GM19372 (cell line): Measurements from ENCODE around the gene PRKG1.

Source experiments
- ATAC-seq: cut with Tn5 transposase; IDR thresholded peaks from one replicate; pipeline ENCODE4 v1.9.1; 2021; ENCODE audit warnings: mild to moderate bottlenecking, low read depth, moderate library complexity; ENCODE audit not compliant: unreplicated experiment

Gene PRKG1

GRCh38 chr10:51471271-51471670 is 397.0 kb downstream of the PRKG1 start:
- ATAC-seq, result no peak

GRCh38 chr10:51472154-51472553 is 397.9 kb downstream of the PRKG1 start:
- no peak for ATAC-seq

DNA sequence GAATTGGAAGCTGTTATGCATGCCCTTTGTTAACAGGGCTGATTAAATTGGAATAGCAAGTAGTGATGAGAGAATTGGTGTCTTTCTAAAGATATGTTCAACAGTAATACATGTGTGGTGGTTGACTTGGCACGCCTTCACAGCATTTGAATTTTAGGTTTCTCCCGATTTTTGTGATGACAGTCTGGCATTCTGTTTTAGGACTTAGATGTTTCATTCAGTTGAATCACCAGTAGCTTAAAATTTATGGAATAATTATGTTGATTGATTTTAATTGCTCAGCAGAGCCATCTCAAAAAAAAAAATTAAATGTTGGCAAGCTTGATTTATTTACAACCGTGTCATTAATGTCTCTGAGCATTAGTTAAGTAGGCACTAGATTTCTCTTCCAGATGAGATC is 405.4 kb downstream of the PRKG1 start:
- ATAC-seq, result no peak

DNA sequence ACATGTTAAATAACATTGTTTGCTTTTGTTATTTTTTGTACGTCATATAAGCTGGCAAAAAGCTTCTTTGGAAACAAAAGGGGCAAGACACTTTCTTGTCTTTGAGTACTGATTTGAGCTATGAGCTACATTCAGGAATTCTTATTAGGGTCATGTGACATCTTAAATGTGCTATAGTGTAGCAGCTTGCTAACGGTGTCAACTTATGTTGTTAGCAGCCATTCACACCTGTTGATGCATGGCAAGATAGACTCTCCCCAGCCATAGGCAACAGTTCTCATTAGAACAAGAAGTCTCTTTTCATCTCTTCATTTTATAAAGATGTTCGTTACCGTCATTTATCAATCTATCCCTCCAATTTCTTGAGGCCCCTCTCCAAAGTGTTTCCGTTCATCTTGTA is 411.4 kb downstream of the PRKG1 start:
- ATAC-seq, result no peak

GRCh38 chr10:51487576-51487975 is 413.3 kb downstream of the PRKG1 start:
- ATAC-seq, result no peak

- no peak for ATAC-seq
Measured at GRCh38 chr10:51488766-51489408, 414.6 kb downstream of the PRKG1 start.

DNA sequence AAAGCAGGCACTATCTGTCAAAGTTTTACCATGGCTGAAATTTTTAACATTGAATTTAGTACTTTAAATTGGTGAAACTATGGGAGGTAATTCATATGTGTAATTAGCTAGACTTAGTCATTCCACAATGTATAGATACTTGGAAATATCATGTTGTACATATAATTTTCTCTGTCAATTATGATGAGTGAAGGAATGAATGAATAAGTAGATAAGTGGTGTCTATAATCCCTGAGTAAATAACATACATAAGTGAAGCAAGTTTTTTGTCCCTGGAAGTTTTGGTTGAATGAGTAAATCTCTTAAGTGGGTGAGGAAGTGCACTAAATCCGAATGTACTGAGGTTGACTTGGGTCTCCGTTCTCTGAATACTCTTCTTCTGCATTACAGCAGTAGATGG is 424.1 kb downstream of the PRKG1 start:
- ATAC-seq, result no peak

- ATAC-seq, result no peak
Measured at GRCh38 chr10:51501396-51501795, 427.1 kb downstream of the PRKG1 start.

DNA sequence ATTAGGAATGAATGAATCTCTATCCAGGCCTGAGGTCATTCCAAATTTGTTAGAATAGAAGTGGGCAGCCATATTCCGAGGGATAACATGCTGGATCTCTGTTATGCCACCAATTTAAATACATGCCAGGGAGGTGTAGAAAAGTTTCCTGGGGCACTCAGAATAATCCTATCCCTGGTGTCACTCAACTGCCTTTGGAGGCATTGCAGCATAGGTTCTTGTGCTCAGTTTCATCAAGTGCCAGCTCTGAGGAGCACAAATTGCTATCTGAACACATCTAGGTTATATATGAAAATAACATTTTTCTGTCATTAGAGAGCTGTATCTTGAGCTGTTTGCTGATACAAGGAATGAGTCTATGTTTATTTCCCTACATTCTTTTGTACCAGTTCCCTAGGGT is 427.8 kb downstream of the PRKG1 start:
- ATAC-seq, result no peak

DNA sequence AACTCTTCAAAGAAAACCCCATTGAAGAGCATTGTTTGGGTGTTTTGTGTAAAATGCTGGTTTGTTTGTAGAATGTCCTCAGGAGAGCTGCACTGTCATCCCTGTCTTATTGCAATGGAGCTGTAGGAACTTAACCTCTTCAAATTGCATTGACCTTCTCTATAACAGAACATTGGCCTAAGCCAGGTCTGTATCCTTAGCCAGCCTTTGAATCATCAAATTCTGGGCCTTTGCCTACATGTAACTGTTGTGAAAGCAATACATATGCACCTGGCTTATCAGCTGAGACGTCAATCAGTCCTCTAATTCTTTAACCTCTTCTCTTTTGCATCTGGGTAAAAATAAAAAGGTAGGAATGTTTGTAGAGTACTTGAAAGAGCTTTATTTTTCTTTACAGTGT is 429.1 kb downstream of the PRKG1 start:
- no peak for ATAC-seq

DNA sequence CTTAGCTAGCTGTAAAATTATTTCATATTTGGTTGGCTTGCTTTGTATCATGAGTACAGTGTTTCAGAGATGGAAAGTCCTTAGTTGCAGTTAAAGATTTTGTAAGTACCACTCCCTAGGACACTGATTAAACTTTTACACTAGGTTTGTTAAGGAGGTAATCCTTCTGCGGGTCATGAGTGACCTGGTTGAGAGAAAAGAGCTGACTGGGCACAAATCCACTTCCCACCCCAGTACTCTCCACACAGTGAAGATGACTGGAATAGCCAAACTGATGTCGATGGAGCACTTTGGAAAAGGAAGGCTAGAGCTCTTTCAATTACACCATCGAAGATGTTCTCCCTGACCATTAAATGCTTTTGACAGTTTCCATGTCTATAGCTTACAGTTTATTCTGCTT is 433.2 kb downstream of the PRKG1 start:
- no peak for ATAC-seq

GRCh38 chr10:51508156-51508555 is 433.9 kb downstream of the PRKG1 start:
- no peak for ATAC-seq

DNA sequence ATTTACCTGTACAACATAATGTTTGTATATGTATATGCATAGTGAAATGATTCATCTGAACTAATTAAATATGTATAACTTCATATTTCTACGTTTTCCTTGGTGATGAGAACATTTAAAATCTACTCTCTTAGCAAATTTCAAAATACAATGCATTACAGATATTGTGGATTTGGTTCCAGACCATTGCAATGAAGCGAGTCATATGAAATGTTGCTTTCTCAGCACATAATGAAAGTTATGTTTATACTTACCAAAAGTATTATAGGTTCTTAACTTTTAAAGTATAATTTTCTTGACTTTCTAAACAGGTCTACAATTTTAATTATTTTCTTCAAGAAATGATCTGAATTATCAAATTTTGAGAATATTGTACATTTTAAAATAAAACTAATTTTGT is 435.9 kb downstream of the PRKG1 start:
- no peak for ATAC-seq

DNA sequence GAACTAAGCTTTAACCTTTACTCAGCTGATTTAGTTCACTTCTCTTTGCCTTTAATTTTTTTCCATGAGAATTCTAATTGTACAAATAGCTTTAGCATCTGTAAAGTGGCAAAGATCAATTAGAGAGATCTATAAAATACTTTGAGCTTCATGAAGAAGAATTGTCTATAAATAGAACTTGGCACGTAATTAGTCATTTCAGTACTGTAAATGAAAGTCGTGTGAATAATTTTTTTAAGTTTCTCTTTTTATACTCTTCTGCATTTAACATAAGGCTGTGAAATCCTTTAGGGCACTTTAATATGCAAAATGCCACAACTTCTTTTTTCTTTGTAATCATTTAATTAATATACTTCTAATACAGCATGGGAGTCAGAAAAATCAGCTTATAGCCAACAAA is 447.3 kb downstream of the PRKG1 start:
- ATAC-seq, result no peak

GRCh38 chr10:51522858-51523257 is 448.6 kb downstream of the PRKG1 start:
- ATAC-seq, result no peak

DNA sequence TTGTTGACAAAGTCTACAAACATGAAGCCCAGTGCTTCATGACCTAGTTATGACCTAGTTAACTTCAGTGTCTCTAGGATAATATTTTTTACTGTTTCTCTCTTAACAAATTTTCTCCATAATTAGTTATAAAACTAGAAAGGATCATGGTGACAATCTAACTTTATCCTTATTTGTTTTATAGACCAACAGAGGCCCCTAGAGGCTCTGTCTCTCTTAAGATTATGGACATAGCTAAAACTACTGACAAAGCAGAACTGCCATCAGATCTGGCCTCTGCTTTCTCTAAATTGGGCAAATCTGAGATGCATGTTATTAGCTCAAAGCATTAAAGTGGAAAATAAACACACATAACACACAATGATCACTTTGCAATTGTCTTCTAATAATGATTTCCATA is 449.2 kb downstream of the PRKG1 start:
- ATAC-seq, result no peak

DNA sequence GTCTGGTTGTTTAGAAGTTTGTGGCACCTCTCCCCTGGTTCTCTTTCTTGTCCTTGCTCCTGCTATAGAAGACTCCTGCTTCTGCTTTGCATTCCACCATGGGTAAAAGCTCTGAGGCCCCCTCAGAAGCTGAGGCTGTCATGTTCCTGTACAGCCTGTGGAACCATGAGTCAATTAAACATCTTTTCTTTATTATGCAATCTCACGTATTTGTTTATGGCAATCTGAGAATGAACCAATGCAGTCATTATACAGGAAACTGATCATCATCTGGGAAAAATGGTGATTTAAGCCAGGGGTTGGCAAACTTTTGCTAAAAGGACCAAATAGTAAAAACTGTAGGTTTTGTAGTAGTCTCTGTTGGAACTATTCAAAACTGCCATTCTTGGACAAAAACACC is 449.8 kb downstream of the PRKG1 start:
- ATAC-seq, result no peak

DNA sequence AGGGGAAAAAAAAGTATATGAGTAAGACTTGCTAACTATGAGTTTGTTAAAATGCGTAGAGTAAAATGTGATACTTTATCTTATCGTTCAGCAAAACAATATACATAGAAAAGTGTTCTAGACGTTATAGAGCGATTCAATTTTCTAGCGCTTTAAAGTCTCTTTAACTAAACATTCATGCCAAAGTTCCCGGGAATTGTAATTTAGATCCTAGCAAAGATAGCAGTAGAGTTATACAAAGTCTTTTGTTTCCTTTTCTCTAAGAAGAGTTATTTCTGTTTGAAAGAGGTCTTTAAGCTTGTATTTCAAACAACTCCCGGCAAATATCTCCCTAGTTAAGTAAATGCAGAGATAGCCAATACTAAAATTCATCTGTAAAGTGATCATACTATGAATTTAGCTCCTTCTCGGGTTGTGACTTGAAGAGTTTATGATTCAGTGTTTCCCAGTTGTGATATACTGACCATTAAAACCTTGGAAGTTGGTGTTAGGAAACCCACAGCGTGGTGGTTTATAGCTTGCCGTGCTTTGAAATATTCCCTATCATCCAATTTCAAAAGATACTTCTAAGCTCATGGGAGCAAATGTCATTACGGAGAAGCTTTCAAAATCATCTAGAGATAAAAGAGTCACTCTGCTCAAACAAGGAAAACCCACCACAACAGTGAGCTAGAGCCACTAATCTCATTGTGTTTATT is 453.4 kb downstream of the PRKG1 start:
- no peak for ATAC-seq

- no peak for ATAC-seq
Measured at GRCh38 chr10:51528527-51528926, 454.2 kb downstream of the PRKG1 start.

DNA sequence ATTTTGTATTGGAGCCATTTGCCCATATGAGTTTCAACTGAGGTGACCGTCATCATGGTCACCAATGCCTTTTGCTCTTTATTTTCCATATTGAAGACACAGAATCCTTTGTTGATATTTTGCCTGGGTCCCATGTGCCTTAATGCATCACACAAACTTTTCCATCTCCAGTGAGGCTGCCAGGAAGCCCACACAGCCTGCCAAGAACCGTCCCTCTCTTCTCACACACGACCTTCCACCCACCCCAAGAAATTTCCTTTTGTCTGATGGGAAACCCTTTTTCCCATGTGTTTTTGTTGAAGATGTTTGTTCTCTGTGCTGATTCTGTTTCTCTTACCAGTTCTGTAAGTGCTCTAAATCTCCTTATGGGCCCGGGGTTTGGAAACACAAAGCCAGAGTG is 456.3 kb downstream of the PRKG1 start:
- no peak for ATAC-seq

GRCh38 chr10:51532044-51532443 is 457.8 kb downstream of the PRKG1 start:
- ATAC-seq, result no peak

DNA sequence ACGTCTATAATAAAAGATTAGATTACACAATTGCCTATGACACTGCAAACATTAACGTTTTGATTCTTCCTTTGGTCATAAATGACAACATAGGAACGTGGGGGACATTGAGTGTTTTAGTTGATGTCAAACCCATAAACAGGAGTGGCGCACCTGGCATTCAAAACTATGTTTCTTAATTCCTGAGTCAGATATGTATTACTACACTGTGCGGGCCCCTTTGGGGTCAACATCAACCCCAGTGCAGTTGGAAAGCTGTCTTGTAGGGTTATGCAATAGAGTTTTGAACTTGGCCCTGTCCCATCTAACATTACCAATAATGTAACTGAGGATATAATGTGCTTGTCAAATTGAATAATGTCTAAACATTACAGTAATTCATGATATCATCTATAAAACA is 468.6 kb downstream of the PRKG1 start:
- no peak for ATAC-seq
